ENCODE results near the gene FNDC3B.

- no peak for TF ChIP-seq CTCF (IDR thresholded peaks at IDR 0.05)
- no peak for TF ChIP-seq EZH2phosphoT487 (IDR thresholded peaks at IDR 0.05)
Observed at GRCh38 chr3:172378439-172378838, 339.1 kb downstream of the FNDC3B start.

Data from neural progenitor cell (in vitro differentiated cells).